Cardiac septum (tissue), 1 donor: Measurements from ENCODE around the gene TENM3. TPM values are rescaled to one million over a fixed set of nuclear protein-coding genes. Genes with fewer than 3 reads are reported as not detected.
"Not testable (repeated sequence)": the region's sequence is repeated elsewhere in the genome, so short reads cannot be mapped to it uniquely, and the experiment has no call there.

Experiments used
- DNase-seq: peaks from one replicate; pipeline ENCODE4 v3.0.0-alpha.2; 2020; ENCODE audit warnings: low spot score
- intact Hi-C: fragments of 100-400 bp; cut with DNase I; formaldehyde crosslinking; loops from one replicate; pipeline ENCODE4 v1.14.0; 2022
- total RNA-seq: library from RNA; stranded (reverse); fragmentation: NEBNext Ultra II Directional; extraction: Animal tissue kit (Norgen Biotek cat#: 25700); gene quantifications from one replicate; pipeline ENCODE4 v1.2.1, GENCODE V29; 2021
- donor health status: DM: no; HTN: no; CAD: no.

Gene TENM3
- total RNA-seq, 1 donor from 2014 or later: 3.9 TPM

DNA sequence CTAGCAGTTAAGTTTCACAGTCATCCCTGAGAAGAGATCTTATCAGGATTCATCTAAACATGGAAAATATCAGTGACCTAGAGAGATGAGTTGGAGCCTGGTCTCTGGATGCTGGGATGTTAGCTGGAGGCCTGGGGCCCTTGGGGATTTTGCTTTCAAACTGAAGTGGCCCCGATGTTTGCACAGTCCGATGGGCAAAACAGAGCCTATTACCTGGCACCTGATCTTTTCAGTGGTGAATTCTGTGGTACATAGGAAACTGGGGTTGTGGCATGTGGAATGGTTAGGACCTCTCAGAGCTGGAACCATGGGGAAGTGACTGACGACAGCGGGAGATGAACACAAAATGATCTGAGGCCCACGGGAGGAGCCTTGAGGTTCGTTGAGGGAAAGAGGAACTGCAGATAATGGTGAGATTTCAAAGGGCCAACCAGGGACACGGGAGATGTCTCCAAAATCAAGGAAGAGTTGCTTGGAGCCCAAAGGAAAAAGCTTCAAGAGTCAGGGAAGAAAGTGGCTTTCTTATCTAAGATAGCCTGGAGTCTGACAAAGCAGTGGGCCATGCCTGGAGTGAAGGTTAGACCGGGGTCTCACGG is 17.8 kb upstream of the TENM3 start:
- DNase-seq: no peak
- intact Hi-C loops: no loop called here

DNA sequence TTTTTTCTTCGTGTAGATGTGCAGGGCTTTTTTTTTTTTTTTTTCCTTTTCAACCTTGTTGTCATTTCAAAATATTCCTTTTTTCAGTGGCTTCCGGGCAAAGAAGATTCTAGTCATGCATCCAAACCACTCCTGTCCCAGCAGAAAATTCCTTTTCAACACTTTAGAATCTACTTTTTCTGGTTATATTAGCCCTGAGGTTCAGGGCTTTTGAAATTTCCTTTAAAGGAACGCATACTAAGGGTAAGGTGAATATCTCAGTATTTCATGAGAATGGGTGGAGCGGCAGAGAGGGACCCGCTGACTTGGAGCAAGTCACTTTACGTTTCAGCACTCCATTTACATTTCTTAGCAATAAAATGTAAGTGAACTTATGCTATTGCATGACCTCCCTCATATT is 15.6 kb upstream of the TENM3 start:
- DNase-seq: no peak
- intact Hi-C loops: no loop called here

DNA sequence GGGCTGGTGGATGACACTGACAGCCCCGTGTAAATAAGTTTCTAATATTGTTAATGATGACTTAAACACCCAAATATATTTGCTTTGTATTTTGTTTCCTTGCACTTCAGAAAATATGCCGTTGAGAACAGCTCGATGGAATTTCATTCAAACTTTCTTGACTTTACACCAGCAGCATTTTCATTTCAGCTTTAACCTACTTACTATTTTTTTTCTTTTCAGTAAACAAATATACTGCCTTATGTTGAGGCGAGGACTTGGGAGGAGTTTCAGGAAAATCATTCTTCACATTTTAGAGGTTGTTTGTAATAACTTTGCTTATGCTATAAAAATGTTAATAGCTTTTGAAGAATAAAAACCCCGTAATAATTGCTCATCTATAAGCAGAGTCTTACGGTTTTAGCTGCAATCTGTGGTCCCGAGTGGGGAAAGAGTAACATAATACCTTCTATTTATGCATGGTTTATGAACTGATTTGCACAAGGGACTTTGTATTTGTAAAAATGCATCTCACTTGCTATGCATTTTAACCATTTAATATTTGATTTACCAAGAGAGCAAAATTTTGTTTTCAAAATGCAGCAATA is 14.1 kb upstream of the TENM3 start:
- intact Hi-C loops: no loop called here
- DNase-seq: no peak

DNA sequence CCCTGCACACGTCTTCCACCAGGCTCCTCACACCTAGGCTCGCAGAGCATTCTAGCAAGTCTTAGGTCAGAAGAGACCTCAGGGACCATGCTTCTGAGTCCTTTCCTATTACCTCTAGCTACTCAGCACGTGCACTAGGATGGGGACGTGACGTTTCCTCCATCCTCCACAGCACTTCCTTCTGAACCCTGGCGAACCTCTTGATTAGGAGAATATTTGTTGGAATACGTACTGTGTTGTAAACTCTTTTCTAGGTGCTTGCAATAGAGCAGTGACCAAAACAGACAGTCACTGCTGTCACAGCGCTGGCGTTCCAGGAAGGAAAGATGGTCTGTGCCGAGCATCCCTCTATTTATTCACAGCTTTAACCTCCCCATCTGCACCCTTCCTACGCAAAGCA is 12.9 kb upstream of the TENM3 start:
- no peak for DNase-seq
- intact Hi-C loops: no loop called here

DNA sequence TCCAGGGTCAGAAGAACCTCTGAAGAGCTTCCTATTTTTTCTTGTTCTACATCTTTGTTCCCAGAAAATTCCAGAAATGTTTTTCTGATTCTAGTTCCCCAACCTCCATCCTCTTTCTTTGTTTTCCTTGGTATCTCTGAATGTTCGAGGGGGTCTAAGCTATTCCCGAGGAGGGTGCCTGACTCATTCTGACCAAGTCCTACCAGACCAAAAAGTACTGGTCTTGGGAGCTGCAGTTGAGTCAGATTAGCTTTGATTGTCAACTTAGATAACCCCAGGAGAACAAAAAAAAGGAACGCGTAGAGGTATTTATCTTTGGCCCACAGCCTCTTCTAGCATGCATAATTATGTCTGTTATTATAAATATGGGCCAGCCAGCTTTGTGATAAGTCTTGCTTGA is 12.1 kb upstream of the TENM3 start:
- intact Hi-C loops: no loop called here
- no peak for DNase-seq

DNA sequence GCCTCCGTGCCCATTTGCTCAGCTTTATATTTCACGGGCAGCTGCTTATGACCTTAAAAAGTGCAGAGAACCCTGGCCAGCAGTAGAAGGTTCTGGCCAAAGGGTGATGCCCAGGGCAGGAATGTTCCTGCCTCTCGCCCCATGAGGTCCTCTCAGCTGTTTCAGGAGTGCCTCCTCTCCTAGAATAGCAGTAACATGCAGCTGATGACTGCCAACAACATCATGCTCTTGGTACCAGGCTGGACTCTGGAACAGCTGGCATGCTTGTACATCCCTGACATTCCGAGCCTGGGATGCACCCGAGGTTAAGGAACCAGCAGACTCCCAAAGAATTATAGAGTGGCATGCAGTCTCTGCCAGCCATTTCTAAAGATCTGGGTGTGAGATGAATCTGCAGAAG is 11.7 kb upstream of the TENM3 start:
- intact Hi-C loops: no loop called here
- no peak for DNase-seq

DNA sequence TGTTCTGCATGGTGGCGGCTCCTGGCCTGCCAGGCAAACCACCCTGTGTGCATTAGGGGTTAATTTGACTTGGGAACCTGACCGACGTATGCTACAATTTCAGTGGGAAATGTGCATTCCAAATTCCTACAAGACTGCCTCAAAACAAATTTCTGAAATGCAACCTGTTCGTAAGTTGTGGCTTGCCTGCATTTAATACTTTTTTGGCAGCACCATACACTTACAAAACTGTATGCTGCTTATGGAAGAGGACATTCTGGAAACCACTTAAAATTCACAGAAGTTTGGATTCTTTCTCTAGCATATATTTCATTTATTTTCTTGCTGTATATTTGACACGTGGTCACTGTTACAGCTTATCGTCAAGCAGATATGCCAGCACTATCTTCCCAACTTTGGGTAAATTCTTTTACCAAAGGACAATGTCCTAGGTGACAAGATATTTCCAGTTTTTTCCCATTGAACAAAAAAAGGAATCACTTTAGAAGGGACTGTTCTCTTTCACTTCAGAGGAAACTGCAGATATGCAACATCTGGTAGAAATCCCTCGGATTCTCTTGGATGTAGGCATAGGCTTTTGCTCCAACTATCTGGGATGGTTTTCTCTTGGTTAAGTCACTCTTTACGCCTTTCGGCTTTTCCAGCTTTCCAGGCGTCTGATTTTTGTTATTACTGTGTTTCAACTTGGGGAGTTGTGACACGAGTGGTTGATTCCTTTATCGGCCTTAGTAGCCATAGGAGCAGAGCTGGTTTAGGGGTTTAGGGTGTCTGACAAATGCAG is 9.7 kb upstream of the TENM3 start:
- no peak for DNase-seq
- intact Hi-C loops: no loop called here

DNA sequence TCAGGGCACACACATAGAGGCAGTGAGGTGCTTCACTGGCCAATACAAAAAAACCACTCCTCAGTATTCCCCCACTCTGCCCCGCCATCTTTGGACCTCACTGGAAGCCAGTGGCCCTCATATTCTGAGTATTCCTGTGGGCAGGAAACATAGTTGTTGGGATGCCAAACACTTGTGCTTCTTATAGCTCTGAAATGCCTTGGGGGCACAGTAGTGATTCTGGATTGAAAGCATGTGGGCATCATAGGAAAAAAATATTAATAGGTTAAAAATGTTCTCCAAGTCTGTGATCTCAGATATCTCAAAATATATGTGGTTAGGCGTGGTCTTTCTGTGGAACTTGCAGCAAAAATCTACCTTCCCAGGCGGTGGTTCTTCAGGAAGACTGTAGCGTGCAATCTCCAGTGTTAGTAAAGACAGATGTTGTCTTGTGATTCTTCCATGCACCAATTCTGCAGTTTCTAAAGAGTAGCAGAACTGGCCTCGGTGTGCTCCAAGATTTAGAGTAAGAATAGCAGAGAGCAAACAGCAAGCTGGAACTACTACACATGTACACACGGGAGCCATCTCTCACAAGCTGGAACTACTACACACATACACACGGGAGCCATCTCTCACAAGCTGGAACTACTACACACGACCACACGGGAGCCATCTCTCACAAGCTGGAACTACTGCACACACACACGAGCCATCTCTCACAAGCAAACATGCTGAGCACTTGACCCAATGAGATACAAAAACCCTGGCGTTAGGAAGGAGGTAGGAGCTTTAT is 8.0 kb upstream of the TENM3 start:
- no peak for DNase-seq
- intact Hi-C loops: no loop called here

DNA sequence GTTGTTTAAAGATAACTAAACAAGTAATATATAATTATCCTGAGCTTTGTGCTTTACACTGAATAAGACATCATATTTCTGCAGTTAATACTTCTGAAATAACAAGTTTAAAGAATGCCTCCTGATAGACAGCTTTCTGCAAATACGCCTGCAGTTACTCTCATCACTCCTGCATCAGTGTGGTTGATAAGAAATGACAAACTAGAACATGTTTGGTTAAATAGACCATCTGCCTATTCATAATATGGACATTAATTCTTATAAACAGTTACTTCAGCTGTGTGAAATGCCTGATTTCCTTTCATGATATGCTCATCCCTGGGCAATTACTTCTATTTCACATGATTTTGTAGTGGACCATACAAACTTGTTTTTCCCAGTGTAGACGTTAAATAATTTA is 7.0 kb upstream of the TENM3 start:
- DNase-seq: no peak
- intact Hi-C loops: no loop called here

DNA sequence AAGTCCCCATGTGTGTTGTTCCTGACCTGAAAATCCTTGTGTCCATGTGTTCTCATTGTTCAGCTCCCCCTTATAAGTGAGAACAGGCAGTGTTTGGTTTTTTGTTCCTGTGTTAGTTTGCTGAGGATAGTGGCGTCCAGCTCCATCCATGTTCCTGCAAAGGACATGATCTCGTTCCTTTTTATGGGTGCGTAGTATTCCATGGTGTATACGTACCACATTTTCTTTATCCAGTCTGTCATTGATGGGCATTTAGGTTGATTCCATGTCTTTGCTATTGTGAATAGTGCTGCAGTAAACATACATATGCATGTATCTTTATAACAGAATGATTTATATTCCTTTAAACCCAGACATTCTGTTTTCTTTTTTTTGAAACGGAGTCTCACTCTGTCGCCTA is 6.2 kb upstream of the TENM3 start:
- DNase-seq, intact Hi-C loops: not testable (repeated sequence)

DNA sequence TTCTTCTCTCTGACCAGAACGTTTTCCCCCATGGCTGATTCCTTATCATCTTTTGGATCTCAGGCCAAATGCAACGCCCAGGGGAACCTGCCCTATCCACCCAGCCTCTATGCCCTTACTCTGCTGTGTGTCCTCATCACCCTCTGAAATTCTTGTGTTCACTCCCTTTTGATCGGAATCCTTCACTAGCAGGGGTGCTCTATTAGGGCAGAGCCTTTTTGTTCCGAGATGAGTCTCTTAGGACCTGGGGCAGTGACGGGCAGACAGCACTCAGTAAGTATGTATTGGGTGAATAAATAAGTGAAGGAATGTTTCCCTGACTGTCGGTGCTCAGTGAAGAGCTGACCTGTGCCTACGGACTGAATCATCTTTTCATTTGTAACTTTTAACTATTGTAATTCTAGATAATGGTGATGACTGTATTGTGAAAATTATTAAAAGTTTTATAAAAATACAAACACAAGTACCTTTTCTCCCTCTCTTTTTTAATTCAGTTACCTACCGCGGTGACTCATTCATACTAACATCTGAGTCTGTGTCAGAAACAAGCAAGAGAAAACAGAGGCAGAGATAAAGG is 4.8 kb upstream of the TENM3 start:
- intact Hi-C loops: no loop called here
- DNase-seq: no peak

DNA sequence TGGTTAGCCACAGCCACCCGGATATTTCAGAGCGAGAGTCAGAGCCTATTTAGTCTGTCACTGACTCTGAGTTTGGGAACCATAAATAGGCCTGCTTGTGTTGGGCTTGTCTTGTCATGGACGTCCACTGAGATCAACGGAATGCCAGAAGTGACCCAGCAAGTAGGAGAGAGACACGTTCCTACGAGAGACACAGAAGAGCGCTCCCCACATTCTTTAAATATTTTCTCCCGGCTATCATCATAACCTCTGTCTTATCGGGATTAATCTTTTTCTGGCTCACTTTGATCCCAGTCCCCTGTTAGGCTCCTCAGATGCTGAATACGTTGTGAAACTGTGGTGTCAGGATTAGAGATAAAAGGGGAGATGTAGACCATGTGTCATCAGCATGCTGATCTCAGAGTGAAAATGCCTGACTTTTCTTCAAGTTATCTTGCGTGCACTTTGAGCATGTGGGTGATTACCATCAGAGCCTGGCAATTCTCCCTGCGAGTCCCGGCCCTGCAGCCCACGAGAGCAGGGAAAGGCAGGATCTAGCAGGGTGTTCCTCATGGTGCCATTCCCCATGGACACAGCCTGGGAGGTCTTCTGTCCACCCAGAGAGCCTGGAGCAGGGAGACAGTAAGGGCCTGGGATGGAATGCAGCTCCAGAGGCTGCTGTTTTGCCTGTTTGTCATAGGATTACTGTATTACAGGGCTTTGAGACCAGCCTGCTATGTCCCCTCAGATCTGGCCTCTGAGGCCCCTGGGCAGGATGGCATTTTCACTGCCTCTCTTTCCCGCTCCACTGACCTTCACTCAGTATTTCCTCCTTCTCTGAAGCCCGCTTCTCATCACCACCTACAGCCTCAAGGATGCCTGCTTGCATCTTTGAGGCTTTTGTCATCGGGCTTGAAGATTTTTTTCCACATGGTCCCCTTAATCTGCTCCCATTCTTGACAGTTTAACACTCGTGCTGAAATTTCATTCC is 2.8 kb upstream of the TENM3 start:
- no peak for DNase-seq
- intact Hi-C loops: no loop called here

DNA sequence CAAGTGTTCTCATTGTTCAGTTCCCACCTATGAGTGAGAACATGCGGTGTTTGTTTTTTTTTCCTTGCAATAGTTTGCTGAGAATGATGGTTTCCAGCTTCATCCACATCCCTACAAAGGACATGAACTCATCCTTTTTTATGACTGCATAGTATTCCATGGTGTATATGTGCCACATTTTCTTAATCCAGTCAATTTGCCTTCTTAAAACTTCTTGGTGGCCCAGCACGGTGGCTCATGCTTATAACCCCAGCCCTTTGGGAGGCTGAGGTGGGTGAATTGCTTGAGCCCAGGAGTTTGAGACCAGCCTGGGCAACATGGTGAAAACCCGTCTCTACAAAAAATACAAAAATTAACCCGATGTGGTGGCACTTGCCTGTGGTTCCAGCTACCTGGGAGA is 942 bp upstream of the TENM3 start:
- DNase-seq, intact Hi-C loops: not testable (repeated sequence)

DNA sequence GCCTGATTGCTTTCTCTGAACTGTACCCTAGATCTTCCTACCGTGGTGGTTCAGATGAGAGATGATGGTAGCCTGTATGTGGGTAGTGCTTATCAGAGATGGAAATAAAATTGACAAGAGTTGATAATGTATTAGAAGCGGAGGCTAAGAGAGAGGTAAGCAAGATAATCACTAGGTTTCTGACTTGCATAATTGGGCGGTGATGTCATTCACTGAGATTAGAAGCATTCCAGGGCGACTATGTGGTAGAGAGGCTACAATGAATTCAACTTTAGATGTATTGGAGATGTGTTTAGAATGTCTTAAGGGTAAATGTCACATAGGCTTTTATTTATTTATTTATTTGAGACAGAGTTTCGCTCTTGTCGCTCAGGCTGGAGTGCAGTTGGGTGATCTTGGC is 415 bp upstream of the TENM3 start:
- intact Hi-C loops: no loop called here
- DNase-seq: no peak

DNA sequence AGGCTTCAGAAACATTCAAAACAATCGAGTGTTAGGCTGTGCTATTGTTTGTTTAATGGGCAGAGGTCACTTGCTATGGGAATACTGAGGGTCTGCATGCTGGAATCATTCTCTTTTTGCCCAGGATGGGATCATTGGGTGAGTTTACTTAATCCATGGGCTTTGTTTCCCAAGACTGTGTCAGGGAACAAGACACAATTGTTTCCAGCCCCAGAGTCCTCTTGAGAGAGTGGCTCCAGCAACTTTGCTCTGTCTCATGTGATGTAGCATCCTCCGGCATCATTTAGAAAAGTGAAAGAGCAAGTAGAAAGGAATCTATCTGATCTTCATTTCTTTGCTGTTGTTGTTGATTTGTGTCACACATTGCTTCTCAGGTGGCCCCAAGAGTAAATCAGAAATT is 1.8 kb downstream of the TENM3 start:
- intact Hi-C loops: no loop called here
- DNase-seq: no peak

DNA sequence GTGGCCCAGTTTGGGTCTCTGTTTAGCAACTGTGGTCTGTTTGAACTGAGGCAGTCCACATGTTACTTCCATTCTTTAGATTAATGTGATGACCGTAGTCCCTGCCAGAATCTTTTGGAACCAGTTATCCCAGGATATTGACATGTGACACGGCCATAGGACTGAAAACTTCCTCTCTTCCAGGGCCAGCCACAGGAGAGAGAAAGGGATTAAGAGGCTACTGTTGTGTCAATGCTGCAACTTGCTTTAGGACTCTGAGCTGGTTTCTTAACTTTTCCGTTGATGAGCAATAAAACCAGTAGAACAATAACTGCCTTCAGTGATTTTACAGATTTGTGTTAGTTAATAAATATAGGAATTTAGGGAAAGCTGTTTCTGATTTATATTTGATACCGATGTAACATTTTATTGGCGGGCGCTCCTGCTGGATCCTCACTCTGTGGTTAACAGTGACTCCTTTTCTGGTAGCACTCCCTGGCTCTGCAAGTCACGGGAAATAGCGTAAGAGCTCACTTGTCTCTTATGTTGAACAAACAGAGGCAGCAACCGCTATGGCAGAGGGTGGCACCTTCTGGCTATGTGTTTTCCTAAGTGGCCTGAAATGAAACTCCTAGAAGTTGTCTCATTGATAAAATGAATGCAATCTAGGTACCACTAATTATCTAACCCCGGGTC is 2.5 kb downstream of the TENM3 start:
- intact Hi-C loops: no loop called here

DNA sequence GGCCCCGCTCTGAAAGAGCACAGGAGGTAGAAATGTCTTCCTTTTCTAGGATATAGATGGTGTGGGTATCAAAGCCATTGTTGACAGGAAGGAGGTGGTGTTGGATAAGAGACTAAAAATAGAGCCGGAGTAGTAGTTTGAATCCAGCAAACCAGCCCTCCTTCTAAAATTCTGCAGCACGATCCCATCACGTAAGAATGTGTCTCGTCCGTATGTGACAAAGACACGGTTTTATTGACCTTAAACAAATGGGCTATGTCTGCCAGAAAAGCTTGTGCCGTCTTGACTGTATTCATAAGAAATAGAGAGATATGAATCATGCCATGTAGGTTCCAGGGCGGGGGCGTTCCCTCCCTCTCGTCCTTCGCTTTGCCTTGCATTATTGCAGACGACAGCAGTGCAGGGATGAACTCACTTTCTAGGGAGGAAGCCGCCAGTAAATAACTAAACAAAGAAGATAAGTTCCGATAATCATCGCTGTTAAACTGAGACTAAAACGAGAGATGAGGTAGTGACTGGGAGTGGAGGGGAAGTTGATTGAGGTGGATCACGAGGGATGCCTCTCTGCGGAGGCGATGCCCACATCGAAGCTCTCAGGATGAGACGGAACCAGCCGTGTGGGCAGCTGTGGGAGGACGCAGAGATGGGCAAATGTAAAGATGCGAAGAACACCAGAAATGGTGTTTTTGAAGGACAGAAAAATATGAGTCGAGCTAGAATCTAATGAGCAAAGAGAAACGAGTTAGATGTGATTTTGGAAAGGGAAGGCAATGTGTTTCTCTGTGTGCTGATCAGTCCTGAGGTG is 3.4 kb downstream of the TENM3 start:
- intact Hi-C loops: no loop called here
- no peak for DNase-seq

More for the DNA sequence above, 2.5 kb downstream of the TENM3 start:
- no peak for DNase-seq

DNA sequence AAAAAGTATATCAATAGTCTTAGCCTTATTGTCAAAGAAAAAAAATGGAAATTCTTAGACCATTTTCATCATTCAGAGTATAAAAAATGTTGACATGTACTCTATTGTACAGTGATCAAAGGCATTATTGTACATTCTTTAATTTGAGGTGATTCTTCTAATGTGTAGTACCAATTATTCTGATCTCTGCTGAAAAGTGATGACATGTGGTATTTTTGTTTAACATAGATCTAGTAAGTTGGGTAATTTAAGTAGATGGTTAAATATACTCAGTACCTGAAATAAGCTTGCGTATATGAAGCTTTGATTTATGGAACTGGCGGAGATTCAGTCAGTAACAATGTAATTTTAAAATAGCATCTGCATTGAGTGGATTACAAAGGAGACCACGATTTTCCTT is 5.1 kb downstream of the TENM3 start:
- no peak for DNase-seq
- intact Hi-C loops: no loop called here
